ENCODE measurements around the gene DICER1.

DICER1 gene

DNA sequence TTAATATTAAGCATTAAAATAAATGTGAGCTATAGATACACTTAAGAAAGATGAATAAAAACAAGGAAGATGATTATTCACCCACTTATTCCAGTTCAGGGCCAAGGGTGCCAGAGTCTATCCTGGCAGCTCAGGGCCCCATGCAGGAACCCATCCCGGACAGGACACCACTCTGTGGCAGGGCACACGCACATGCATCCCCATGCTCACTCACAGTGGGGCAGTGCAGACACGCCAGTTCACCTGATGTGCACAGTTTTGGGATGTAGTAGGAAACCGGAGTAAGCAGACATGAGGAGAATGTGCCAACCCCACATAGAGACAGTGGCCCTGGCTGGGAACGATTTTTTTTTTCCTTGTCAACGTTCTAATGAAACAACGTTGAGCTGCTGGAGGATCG, 47.2 kb downstream of the DICER1 start:
- H3K4me1 ChIP-seq (ENCODE audit: control insufficient read depth in 1 of 2, insufficient read depth in 1 of 2, low read depth in 1 of 2, low read length in 1 of 2) = peaks cover 3 to 8% of the 10 kb centered on the region in 2 experiments
- peaks cover 96% of the 10 kb centered on the region for H3K36me3 ChIP-seq
- TF ChIP-seq, protein P1, sequence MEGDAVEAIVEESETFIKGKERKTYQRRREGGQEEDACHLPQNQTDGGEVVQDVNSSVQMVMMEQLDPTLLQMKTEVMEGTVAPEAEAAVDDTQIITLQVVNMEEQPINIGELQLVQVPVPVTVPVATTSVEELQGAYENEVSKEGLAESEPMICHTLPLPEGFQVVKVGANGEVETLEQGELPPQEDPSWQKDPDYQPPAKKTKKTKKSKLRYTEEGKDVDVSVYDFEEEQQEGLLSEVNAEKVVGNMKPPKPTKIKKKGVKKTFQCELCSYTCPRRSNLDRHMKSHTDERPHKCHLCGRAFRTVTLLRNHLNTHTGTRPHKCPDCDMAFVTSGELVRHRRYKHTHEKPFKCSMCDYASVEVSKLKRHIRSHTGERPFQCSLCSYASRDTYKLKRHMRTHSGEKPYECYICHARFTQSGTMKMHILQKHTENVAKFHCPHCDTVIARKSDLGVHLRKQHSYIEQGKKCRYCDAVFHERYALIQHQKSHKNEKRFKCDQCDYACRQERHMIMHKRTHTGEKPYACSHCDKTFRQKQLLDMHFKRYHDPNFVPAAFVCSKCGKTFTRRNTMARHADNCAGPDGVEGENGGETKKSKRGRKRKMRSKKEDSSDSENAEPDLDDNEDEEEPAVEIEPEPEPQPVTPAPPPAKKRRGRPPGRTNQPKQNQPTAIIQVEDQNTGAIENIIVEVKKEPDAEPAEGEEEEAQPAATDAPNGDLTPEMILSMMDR (IDR thresholded peaks at IDR 0.05) = no peak
- no peaks in the 10 kb centered on the region for H3K9me3 ChIP-seq
- H3K4me3 ChIP-seq (ENCODE audit: low read depth in 1 of 2, low read length in 1 of 2) = no peak overlapping the region
- no peaks in the 10 kb centered on the region for H3K27me3 ChIP-seq
- H3K27ac ChIP-seq = no peak overlapping the region

DNA sequence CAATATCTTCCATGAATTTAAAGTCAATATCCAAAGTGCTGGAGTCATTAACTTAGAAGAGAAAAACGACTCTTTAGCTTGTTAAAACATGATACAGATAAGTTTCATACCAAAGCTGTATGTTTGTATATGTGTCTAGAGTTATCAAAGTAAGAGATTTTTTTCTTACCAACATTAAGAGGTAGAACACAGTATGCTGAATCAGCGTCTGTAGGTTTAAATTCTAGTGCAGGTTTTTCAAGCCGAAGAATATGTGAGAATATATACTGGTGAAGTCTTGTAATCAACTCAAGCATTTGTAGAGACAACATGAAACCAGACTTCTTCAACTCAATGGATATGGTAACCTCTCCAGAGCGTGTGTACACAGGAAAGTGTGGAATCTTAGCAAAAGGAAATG, 49.6 kb downstream of the DICER1 start:
- TF ChIP-seq, protein P1 (IDR thresholded peaks at IDR 0.05) = no peak

DNA sequence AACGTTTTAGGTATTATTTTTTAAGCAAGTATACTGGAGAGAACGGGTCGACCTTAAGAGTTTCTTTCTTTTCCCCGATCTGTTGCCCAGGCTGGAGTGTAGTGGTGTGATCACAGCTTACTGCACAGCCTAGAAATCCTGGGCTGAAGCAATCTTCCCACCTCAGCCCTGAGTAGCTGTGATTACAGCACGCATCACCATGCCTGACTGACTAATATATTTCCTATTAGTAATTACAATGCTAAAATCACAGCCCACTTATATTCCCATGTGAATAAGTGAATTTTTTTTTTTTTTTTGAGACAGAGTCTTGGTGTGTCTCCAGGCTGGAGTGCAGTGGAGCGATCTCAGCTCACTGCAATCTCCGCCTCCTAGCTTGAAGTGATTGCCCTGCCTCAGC, 50.4 kb downstream of the DICER1 start:
- Histone ChIP-seq H3K27ac (no peak overlapping the region), H3K4me3 (ENCODE audit: low read depth in 1 of 2, low read length in 1 of 2) (no peak overlapping the region), H3K9me3 (no peaks in the 10 kb centered on the region), H3K36me3 (peaks cover 100% of the 10 kb centered on the region), H3K4me1 (ENCODE audit: control insufficient read depth in 1 of 2, insufficient read depth in 1 of 2, low read depth in 1 of 2, low read length in 1 of 2) (no peaks in the 10 kb centered on the region), H3K27me3 (no peaks in the 10 kb centered on the region)
- TF ChIP-seq, protein P1 (IDR thresholded peaks at IDR 0.05) = no peak

More for the DNA sequence above, 49.6 kb downstream of the DICER1 start:
- Histone ChIP-seq H3K36me3 (peaks cover 98% of the 10 kb centered on the region), H3K4me1 (ENCODE audit: control insufficient read depth in 1 of 2, insufficient read depth in 1 of 2, low read depth in 1 of 2, low read length in 1 of 2) (no peaks in the 10 kb centered on the region), H3K9me3 (no peaks in the 10 kb centered on the region), H3K4me3 (ENCODE audit: low read depth in 1 of 2, low read length in 1 of 2) (no peak overlapping the region), H3K27ac (no peak overlapping the region), H3K27me3 (no peaks in the 10 kb centered on the region)

DNA sequence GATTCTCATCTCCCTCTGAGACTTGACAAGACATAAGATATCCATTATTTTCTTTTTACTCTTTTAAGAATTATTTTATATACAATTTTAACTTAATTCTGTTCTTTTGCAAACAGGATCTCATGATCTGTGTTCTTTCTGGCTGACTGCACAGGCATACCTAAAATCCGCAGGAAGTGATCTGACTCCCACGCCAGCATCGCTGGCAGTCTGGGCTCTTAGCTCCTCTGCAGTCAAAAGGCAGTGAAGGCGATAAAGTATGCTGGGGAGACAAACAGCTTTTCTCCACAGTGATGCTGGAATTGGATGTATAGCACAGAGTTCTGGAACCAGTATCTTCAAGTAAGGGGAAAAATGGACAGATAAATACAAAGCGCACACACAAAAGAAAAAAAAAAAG, 52.4 kb downstream of the DICER1 start:
- no peaks in the 10 kb centered on the region for H3K27me3 ChIP-seq
- TF ChIP-seq, protein P1 (IDR thresholded peaks at IDR 0.05) = no peak
- H3K36me3 ChIP-seq = peaks cover 94% of the 10 kb centered on the region
- no peaks in the 10 kb centered on the region for H3K4me1 ChIP-seq (ENCODE audit: control insufficient read depth in 1 of 2, insufficient read depth in 1 of 2, low read depth in 1 of 2, low read length in 1 of 2)
- H3K27ac ChIP-seq = no peak overlapping the region
- no peaks in the 10 kb centered on the region for H3K9me3 ChIP-seq
- no peak overlapping the region for H3K4me3 ChIP-seq (ENCODE audit: low read depth in 1 of 2, low read length in 1 of 2)

DNA sequence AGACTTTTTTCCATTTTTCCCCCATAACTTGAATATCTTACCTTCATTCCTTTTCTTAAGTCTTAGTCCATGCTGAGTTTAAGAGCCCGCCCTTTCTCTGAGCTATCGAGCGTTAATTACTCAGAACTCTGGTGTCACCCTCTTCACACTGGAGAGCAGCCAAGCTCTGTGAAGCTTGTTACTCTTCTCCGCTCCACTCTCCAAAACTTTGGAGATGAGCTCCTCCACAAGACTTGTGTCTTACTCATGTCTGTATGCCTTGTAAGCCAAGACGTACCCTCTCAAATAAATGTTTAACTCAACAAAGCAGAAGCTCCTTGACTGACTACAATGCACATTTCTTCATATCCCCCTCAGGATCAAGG, 54.7 kb downstream of the DICER1 start:
- Histone ChIP-seq H3K36me3 (peaks cover 72% of the 10 kb centered on the region), H3K4me3 (ENCODE audit: low read depth in 1 of 2, low read length in 1 of 2) (no peak overlapping the region)

More for the DNA sequence above, 54.7 kb downstream of the DICER1 start:
- H3K27ac ChIP-seq = no peak overlapping the region
- H3K4me1 ChIP-seq (ENCODE audit: control insufficient read depth in 1 of 2, insufficient read depth in 1 of 2, low read depth in 1 of 2, low read length in 1 of 2) = no peaks in the 10 kb centered on the region
- no peaks in the 10 kb centered on the region for H3K27me3 ChIP-seq
- TF ChIP-seq, protein P1 (IDR thresholded peaks at IDR 0.05) = no peak
- no peaks in the 10 kb centered on the region for H3K9me3 ChIP-seq

All from neutrophil (primary cell).